Gastroesophageal sphincter (tissue), 3 donors: ENCODE measurements around the gene FCF1.

Source experiments
- CTCF ChIP-seq, 4 experiments: fragments of 200-600 bp in 2 of 4; fragments of 450-650 bp in 2 of 4; sonication (generic) in 1 of 4; IDR thresholded peaks; one replicate each; pipeline ENCODE4 v1.5.1; 2017 to 2019; ENCODE audit warnings: antibody characterized with exemption in 4 of 4, mild to moderate bottlenecking in 2 of 4, moderate library complexity in 2 of 4
- POLR2AphosphoS5 ChIP-seq: sonication (generic); formaldehyde crosslinking; IDR thresholded peaks from one replicate; pipeline ENCODE4 v1.6.1; 2017; ENCODE audit warnings: antibody characterized with exemption

GRCh38 chr14:74691456-74691855 is 21.5 kb upstream of the FCF1 start:
- TF ChIP-seq CTCF (IDR thresholded peaks at IDR 0.05) (no peak), POLR2AphosphoS5 (no peak)
